OCI-LY7 (cell line): ENCODE data around the gene SLC38A3.

Experiments used
- EZH2phosphoT487 ChIP-seq: fragments of 200-600 bp; sonication (generic); IDR thresholded peaks from 2 replicates; pipeline ENCODE4 v1.6.1; 2018; ENCODE audit warnings: low read depth, borderline replicate concordance, mild to moderate bottlenecking, mixed run types, antibody characterized with exemption, low read length, moderate library complexity, mixed read lengths
- TF ChIP-seq, protein P1 (sequence below): fragments of 200-600 bp; sonication (generic); conservative IDR thresholded peaks from 2 replicates; pipeline ENCODE4 v1.5.1; 2014; ENCODE audit warnings: mild to moderate bottlenecking, antibody characterized with exemption, low read length, moderate library complexity, mixed read lengths

DNA sequence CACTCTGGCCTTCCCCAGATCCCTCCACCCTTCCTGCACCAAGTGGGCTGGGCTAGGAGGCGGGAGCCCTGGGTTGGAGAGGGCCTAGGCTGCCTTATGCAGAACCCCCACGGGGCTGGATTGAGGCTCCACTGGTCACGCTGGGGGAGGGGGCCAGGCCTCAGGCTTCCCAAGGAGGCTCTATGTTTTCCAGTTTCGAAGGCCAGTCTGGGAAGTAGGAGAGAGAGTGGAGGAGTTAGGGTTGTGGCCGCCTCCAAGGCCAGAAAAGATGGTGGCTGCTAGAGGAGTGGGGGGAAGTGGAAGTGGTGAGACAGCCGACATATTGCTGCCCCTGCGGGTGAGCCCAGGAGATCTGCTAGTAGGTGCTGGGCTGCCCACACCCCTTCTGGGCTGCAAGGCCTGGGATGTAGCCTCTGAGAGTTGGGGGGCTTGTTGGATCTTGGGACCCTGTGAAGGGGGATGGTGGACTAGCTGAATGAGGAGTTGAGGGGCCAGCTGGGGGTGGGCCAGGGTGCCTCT is 32.1 kb downstream of the SLC38A3 start:
- TF ChIP-seq, protein P1, sequence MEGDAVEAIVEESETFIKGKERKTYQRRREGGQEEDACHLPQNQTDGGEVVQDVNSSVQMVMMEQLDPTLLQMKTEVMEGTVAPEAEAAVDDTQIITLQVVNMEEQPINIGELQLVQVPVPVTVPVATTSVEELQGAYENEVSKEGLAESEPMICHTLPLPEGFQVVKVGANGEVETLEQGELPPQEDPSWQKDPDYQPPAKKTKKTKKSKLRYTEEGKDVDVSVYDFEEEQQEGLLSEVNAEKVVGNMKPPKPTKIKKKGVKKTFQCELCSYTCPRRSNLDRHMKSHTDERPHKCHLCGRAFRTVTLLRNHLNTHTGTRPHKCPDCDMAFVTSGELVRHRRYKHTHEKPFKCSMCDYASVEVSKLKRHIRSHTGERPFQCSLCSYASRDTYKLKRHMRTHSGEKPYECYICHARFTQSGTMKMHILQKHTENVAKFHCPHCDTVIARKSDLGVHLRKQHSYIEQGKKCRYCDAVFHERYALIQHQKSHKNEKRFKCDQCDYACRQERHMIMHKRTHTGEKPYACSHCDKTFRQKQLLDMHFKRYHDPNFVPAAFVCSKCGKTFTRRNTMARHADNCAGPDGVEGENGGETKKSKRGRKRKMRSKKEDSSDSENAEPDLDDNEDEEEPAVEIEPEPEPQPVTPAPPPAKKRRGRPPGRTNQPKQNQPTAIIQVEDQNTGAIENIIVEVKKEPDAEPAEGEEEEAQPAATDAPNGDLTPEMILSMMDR = no peak
- TF ChIP-seq EZH2phosphoT487 = no peak
